ENCODE results near the gene TARS3. TPM values are rescaled to one million over a fixed set of nuclear protein-coding genes. Genes with fewer than 3 reads are reported as not detected.
"Not testable (repeated sequence)": the region's sequence is repeated elsewhere in the genome, so short reads cannot be mapped to it uniquely, and the experiment has no call there.

Gene TARS3
- total and polyA plus RNA-seq, 12 donors: 8.1 to 42.5 (median 33.8) TPM

DNA sequence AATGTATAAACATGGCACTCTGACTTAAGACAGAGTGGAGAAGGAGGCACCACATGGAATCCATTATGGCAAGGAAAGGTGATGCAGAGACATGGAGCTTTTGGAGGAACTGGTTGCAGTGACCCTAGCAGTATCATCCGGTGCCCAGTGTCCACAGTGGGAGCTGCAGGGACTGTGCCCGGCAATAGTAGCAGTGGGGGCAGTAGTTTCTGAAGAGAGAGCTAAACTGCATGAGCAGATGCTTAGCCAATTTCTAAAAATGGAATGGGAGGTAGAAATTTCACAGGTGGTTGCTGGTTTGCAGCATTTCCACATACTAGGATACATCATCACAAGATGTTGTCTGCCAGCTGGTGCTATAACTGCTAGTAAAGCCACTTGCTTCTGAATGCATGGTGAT lies 64.3 kb downstream of the TARS3 start:
- H3K9me3 ChIP-seq: no peaks in the 10 kb centered on the region
- peaks cover 0 to 18% (median 12%) of the 10 kb centered on the region in 9 donors for H3K4me1 ChIP-seq
- 89 to 93% methylated on average over 2 of the region's 2 CpGs for WGBS, 2 donors
- H3K36me3 ChIP-seq: peaks cover 0 to 54% (median 7%) of the 10 kb centered on the region in 9 donors
- DNase-seq (no peak), ATAC-seq (no peak)
- H3K4me3 ChIP-seq: no peak overlapping the region
- TF ChIP-seq, protein P1, sequence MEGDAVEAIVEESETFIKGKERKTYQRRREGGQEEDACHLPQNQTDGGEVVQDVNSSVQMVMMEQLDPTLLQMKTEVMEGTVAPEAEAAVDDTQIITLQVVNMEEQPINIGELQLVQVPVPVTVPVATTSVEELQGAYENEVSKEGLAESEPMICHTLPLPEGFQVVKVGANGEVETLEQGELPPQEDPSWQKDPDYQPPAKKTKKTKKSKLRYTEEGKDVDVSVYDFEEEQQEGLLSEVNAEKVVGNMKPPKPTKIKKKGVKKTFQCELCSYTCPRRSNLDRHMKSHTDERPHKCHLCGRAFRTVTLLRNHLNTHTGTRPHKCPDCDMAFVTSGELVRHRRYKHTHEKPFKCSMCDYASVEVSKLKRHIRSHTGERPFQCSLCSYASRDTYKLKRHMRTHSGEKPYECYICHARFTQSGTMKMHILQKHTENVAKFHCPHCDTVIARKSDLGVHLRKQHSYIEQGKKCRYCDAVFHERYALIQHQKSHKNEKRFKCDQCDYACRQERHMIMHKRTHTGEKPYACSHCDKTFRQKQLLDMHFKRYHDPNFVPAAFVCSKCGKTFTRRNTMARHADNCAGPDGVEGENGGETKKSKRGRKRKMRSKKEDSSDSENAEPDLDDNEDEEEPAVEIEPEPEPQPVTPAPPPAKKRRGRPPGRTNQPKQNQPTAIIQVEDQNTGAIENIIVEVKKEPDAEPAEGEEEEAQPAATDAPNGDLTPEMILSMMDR (IDR thresholded peaks at IDR 0.05): no peak
- H3K27me3 ChIP-seq: no peaks in the 10 kb centered on the region
- intact Hi-C loops (cut with DNase I): no loop called here
- no peak overlapping the region for H3K27ac ChIP-seq

GRCh38 chr15:101657968-101658784 lies 66.1 kb downstream of the TARS3 start:
- intact Hi-C loops (cut with DNase I): loop anchor here in 1 of 10 donors (5.0 kb wide), 1 partner anchor 64 kb away; the partner anchor contains the start of gene TARS3
- WGBS, 2 donors: 47 to 52% methylated on average over 9 of the region's 9 CpGs
- peak in 1 of 2 donors; percentile 68 for DNase-seq
- Histone ChIP-seq H3K4me1 (peaks cover 0 to 27% (median 14%) of the 10 kb centered on the region in 9 donors), H3K27me3 (no peaks in the 10 kb centered on the region), H3K9me3 (no peaks in the 10 kb centered on the region), H3K4me3 (no peak overlapping the region), H3K27ac (peak overlapping the region in 6 of 10 donors; percentile 9 to 56 (median 22)), H3K36me3 (peaks cover 0 to 51% (median 7%) of the 10 kb centered on the region in 9 donors)
- peak; percentile 72 to 92 (median 78) for ATAC-seq
- TF ChIP-seq, protein P1 (IDR thresholded peaks at IDR 0.05): no peak

- Histone ChIP-seq H3K4me1 (peaks cover 0 to 32% (median 21%) of the 10 kb centered on the region in 9 donors), H3K36me3 (peaks cover 0 to 42% (median 7%) of the 10 kb centered on the region in 9 donors), H3K27me3 (no peaks in the 10 kb centered on the region), H3K27ac (peak overlapping the region in 1 of 10 donors; percentile 13), H3K4me3 (no peak overlapping the region), H3K9me3 (no peaks in the 10 kb centered on the region)
- ATAC-seq (no peak), DNase-seq (no peak)
- intact Hi-C loops (cut with DNase I): loop anchor here in 1 of 10 donors (5.0 kb wide), 1 partner anchor 65 kb away; the partner anchor contains the start of gene TARS3
- TF ChIP-seq, protein P1 (IDR thresholded peaks at IDR 0.05): no peak
- WGBS, 2 donors: 84 to 89% methylated on average over 10 of the region's 10 CpGs
These were observed 67.1 kb downstream of the TARS3 start for GRCh38 chr15:101657171-101657570.

GRCh38 chr15:101654624-101655337 lies 69.5 kb downstream of the TARS3 start:
- Histone ChIP-seq H3K4me1 (peaks cover 9 to 49% (median 38%) of the 10 kb centered on the region in 9 donors), H3K27ac (peak overlapping the region in 1 of 10 donors; percentile 31), H3K36me3 (peaks cover 0 to 39% (median 7%) of the 10 kb centered on the region in 9 donors)
- intact Hi-C loops (cut with DNase I): loop anchor here in 3 of 10 donors (5.0 kb wide), 2 partner anchors 68 to 357 kb away; partner anchors contain the start of genes SNRPA1 (in 2 of the 3) and TARS3 (in 1 of the 3)
- not testable (repeated sequence) for H3K27me3 ChIP-seq, DNase-seq, H3K9me3 ChIP-seq, H3K4me3 ChIP-seq, ATAC-seq
- 93 to 95% methylated on average over 10 of the region's 10 CpGs for WGBS, 2 donors
